Bladder microvascular endothelial cell (primary cell): ENCODE results near the gene SYDE1. TPM values are rescaled to one million over a fixed set of nuclear protein-coding genes. Genes with fewer than 3 reads are reported as not detected.

Experiments
- total RNA-seq: library from RNA; depleted of rRNA; stranded (reverse); fragments of >200 nt; gene quantifications from 2 replicates; pipeline ENCODE4 v1.2.3, GENCODE V29; 2014

Gene SYDE1
- total RNA-seq = 9.9 and 14.8 TPM in 2 replicates

DNA sequence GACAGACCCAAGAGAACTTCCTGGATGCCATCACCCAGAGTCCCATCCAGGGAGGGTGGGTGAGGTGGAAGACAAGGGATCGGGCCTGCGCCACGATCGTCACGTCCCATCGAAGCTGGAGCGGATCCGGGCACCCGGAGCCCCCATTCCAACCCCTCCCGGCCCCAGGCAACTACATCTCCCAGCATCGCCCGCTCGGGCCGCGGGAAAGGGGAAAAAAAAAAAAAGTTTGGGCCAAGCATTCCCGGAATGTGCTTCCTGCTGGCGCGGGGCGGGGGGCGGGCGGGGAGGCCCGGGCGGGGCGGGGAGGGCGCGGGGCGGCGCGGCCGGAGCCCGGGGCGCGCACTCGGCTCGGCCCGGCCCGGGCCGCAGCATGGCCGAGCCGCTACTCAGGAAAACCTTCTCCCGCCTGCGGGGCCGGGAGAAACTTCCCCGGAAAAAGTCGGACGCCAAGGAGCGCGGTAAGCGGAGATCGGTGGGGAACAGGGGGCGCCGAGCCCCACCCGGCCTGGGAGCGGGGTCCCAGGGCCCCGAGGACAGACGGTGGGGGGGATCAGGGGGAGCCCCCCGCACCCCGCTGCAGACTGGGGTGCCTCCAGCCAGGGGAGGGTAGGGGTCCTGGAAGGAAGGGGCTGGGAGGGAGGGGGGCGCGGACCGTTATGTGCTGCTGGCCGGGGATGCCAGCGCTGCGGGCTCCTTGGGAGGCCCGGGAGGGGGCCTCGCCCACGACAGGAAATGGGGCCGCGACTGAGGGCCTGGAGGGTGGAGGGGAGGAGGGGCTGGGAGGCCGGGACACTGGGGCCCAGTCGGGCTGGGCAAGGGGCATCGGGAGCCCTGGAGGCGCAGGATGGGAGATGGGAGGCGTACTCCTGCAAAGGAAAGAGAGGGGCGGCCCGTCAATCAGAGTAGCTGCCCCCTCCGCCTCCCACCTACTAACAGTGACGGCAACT, at the start of gene SYDE1:
TSS of gene SYDE1 (plus strand) at position 341 of the 950 bp plus-strand sequence. CDS start at position 374, 33 bp downstream.

GRCh38 chr19:15081911-15082310, 25.3 kb upstream of the SYDE1 start, which contains the start of gene OR1I1:
Gene OR1I1, plus strand, starts transcription at chr19:15082211. Its CDS starts 4,855 bp downstream, at chr19:15087066.

Other genes starting within 250 kb of the SYDE1 start
- 0.16 TPM in 1 of 2 replicates, not detected in the other for gene OR7A17, start 221.3 kb upstream of the SYDE1 start, total RNA-seq
- gene OR7C2, start 165.9 kb upstream of the SYDE1 start, total RNA-seq = not detected in 2 replicates
- gene SLC1A6, start 127.5 kb upstream of the SYDE1 start, total RNA-seq = not detected in 2 replicates
- not detected in 2 replicates for gene CASP14, start 57.9 kb upstream of the SYDE1 start, total RNA-seq
- not detected in 2 replicates for gene OR1I1, start 25.2 kb upstream of the SYDE1 start, total RNA-seq
- gene NOTCH3, start 93.6 kb downstream of the SYDE1 start, total RNA-seq = 3.4 TPM in 2 replicates
- gene EPHX3, start 125.0 kb downstream of the SYDE1 start, total RNA-seq = 0.13 and 0.16 TPM in 2 replicates
- 8.1 and 21.3 TPM in 2 replicates for gene BRD4, start 225.1 kb downstream of the SYDE1 start, total RNA-seq